Measurements from ENCODE around the gene SMIM13.
A peak's percentile ranks its signal among the peaks of the same experiment; 100 is the strongest.

The SMIM13 gene

DNA sequence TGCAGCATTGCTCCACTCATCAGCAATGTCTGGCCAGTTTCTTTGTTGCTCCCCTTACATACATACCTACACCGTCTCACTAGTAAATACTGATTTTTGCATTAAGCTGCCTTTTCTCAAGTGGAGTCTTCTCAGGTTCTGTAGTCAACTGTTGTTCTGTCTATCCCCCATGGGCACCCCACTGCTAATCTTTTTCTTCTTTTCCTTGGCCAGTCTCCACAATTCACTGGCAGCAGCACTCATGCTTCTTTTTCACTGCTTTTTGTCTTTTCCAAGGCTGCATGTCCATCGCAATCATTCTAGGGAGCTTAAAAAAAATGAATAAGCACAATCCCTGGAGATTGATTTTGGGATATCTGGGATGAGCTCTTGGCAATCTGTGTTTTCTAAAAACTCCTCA, 28.2 kb downstream of the SMIM13 start:
- no peak for DNase-seq

DNA sequence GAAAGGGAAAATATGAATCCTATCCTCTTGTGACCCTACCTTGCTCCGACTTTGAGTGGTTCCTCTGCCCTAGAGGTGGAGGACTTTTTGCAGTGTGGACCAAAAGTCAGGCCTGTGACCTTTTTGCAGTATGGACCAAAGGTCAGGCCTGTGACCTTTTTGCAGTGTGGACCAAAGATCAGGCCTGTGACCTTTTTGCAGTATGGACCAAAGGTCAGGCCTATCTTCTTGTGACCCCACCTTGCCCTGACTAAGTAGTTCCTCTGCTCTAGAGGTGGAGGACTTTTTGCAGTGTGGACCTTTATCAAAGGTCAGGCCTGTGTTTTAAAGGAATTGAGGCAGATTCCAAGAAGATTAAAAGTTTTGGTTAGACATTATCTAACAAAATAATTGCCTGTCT, 28.7 kb downstream of the SMIM13 start:
- no peak for DNase-seq

DNA sequence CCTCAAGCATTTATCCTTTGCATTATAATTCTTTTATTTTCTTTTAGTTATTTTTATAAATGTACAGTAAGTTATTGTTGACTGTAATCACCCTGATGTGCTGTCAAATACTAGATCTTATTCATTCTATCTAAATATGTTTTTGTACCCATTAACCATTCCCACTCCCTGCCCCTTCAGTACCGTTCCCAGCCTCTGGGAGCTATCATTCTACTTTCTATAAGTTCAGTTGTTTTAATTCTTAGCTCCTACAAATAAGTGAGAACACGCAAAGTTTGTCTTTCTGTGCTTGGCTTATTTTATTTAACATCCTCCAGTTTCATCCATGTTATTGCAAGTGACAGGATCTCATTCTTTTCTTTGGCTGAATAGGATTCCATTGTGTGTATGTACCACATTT, 30.3 kb downstream of the SMIM13 start:
- no peak for DNase-seq

DNA sequence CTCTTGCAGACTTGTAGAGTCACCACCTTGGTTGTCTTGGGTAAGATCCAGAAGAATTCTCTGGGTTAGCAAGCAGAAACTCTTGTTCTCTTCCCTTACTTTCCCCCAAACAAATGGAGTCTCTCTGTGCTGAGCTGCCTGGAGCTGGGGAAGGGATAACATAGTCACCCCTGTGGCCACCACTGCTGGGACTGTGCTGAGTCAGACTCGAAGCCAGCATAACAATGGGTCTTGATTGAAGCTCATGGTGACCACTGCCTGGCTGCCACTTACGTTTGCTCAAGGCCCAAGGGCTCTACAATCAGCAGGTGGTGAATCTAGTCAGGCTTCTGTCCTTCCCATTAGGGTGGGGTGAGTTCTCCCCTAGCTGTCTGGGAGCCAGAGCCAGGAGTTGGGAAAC, 33.2 kb downstream of the SMIM13 start:
- no peak for DNase-seq

DNA sequence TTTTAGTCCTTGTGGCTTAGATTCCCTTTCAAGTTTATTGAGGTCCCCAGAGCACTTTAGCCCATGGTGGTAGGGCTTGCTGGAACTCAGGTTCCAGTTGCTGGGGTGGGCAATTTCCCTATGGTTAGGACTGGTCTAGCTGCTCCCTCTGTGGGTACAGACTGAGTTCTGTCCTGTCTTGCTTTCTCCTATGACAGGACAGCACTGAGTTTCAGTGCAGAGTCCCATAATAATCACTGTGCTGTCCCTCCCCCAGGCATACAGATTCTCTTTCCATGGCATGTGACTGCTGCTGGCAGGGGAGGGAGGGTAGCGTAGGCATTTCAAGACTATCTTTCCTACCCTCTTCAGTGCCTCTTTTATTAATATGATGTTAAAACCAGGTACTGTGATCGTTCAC, 35.0 kb downstream of the SMIM13 start:
- no peak for DNase-seq

DNA sequence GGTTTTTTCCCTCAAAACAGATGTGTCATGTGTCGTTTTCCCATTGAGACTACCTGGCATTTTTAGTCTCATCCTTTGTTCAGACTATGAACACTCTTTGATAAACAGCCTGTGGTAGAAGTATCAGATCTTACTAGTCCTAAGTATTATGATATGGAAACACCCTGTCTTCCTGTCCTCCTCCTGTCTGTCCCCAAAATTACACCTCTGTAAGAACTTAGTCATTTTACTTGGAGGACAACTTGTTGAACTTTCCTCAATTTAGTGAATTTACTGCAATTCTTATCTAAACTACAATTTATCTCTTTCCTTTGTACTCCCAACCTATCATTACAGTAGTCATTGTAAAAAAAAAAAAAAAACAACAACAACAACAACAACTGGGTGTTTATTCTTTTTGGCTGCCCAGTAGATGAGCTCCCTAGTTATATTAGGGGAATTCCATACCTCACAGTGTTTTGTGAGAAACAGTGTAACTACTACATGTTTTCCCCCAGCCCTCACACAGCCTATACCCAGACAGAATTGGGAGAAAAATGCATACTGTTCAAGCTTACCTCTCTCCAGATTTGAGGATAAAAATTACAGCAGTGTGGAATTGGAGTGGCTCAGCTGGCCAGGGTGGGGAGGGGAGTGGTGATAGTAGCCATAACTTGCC, 36.4 kb downstream of the SMIM13 start:
- DNase-seq, result no peak

DNA sequence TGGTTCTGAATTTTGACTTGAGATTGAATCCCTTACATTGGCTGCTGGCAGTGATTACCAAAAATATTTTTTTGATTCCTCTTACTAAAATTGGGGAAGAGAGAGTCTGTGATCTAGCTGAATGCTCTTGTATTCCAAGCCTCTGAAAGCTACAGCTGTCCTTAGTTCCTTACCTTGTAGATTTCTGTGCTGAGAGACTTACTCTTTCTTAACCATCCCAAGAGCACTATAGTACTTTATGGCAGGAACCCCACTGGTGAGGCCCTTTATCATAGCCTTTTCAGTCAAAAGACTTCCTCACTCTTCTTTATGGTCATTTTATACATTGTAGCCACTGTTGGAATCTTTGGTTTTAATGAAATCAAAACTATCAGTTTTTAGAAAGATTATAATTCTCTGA, 37.0 kb downstream of the SMIM13 start:
- no peak for DNase-seq

DNA sequence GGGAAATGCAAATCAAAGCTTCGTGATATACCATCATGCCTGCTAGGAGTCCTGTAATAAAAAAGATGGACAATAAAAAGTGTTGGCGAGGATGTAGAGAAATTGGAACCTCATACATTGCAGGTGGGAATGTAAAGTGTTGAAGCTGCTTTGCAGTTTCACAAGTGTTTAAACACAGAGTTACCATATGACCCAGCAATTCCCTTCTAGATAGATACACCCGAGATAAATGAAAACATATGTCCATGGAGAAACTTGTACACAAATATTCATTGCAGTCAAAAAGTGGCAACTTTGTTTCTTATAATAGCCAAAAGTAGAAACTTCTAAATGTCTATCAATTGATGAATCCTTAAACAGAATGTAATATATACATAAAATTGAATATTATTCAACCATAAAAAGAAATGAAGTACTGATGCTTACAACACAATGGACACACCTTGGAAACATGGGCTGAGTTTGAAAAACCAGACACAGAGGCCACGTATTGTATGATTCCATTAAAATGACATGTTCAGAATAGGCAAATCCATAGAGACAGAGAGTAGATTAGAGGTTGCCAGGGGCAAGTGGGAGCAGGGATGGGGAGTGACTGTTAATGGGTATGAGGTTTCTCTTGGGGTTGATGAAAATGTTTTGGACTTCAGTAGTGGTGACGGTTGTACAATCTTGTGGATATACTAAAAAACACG, 38.7 kb downstream of the SMIM13 start:
- DNase-seq, result no peak

DNA sequence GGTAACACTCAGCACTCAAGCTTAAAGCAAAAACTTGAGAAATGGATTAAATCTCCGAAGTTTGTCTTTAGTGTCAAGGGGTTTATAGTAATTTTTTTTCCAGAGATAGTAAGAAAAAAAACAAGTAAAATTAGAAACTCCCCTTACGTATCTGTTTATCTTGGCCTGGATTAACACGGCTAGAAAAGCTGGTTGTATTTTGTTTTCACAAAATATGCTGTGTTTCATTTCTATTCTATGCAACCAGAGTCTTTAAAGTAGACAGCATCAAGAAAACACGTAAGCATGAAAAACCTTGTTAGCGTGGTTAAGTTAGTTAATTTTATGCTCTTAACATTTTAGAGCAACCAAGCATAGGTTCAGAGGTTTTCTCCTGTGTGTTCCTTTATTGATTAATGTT, 39.6 kb downstream of the SMIM13 start:
- no peak for DNase-seq

DNA sequence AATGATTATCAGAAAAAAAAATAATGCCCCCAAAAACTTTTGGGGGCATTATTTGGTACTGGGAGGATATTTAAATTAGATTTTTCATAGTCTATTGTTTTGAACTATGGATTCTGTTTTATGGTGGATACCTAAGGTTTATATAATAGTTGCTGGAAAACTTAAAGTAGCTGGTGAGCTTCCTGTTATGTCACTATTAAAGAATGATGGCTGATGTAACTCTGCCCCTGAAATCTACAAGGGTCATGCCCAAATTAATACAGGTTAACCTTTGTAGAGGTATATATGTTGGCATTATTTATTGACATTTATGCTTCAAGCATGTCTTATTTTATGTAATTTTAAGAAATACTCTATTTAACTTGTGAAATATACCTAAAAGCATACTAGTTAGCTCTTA, 43.2 kb downstream of the SMIM13 start:
- no peak for DNase-seq

DNA sequence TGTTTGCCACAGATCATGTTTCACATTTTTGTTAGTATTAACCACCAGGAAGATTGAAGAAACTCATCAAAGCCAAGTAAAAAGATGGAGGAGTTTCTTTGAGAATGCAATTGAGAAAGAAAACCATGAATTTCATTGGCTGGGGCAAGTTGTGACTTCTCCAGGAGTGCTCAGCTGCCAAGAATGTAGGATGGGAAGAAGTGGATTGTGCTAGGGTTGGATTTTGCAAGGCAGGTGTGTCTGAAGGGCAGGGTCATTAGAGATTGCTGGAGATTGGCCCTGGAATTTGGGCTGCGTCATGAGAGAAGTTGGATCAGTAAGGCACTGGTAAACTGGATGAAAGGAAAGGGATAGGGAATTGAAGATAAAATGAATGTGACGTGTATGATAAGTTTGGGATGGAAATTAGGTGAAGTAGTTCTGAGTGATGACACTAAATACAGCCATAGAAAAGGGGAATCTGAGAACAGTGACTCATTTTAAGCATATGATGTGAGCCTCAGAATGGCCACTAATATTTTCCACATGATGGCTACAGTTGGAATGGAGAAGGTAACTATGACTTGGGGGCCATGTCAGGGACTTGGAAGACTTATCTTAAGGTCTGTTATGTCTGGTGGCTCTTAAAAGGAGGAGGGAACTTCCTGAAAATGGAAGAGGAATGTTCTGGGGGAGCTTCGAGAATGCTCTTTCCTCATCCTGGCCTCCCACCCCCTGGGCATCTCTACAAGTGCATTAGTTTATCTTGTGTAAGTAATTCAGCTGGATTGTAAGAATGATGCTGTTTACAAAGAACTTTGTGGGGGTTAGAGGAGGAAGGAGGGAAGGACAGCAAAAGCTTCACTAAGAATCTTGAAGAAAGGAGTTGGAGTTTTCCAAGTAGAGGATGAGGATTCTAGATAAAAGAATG, 45.7 kb downstream of the SMIM13 start:
- DNase-seq, result no peak

DNA sequence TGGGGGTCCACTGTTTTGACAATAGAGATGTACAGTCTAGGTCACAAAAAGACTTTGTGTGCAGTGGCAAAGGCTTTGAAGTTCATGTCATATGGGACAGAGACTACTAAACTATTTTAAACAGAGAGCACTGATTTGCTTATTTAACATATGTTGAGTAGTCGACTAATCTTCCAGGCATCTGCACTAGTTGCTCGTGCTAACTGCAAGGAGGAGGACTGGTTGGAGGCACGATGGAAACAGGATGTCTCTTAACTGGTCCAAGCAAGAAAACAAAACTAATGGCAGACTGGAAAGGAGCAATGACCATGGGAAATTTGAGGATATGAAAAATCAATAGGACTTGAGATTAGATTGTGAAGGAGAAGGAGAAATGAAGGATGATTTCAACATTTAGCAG, 46.4 kb downstream of the SMIM13 start:
- no peak for DNase-seq

DNA sequence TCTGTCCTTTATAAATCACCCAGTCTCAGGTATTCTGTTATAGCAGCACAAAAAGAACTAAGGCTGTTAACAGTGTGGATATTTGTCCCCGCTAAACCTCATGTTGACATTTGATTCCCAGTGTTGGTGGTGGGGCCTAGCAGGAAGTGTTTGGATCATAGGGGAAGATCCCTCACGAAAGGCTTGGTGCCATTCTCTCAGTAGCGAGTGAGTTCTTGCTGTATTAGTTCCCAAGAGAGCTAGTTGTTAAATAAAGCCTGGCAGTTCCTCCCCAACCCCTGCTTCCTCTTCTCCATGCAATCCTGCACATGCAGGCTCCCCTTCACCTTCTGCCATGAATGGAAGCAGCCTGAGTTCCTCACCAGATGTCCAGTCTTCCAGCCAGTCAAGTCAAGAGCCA, 47.7 kb downstream of the SMIM13 start:
- DNase-seq, result no peak

DNA sequence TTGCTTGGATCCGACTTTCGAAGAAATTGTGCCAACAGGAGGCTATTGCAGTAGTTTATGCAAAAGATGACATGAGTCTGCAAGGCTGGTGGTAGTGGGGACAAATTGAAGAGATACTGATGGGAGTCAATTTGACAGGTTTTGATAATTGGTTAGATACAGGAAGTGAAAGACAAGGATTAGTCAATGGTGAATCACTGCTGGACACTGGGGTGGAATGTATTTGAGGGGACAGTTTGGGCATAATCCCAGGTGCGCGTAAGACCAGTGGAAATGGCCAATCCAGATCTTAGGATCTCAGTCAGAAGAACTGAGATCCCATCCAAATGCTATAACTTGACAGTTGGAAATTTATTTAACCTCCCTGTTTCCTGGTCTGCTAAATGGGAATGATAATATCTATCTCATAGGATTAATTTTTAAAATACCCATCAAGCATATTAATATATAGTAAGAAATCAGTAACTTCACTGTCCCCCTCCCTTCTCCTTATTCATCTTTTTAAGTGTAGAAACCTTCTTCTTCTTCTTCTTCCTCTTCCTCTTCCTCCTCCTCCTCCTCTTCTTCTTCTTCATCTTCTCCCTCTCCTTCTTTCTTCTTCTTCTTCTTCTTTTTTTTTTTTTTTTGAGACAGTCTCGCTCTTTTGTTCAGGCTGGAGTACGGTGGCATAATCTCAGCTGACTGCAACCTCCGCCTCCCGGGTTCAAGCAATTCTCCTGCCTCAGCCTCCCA, 48.8 kb downstream of the SMIM13 start:
- no peak for DNase-seq

DNA sequence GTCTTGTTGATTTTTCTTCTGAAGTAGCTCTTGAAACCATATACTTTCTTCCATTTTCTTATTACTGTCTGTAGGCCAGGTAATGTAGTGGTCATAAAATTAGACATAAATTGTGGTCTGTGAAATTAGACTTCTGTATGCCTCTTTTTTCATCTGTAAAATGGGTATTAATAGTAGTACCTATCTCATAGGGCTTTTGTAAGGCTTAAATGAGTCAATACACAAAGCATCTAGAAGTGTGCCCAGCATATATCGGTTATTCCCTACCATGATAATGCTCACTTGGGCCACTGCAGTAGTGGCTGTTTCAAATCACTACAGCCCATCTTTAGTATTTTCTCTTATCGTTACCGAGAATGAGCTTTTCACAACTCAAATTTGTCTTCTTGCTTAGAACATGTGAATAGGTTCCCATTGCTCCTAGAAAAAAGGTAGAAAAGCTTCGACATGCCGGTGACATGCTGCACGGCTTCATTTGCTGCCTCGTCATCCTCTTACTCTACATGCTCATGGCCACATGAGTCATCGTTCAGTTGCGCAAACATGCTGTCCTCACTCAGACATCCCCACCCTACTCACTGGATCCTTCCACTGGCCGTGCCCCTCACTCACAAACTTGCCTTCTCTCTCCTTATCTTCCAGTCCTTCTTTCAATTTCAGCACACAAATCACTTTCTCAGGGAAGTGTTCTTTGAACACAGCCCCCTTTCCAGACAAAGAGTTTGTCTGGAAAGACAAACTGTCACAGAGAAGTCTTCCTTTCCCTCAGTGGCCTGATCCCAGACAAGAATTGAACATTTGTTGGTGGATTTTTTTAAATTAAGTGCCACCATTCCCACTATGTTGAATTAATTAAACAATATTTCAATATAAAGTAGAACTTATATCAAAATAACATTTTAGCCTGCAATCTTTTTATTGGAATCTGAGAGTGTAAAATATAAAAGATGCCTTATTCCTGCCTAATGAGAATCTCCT, 50.0 kb downstream of the SMIM13 start:
- no peak for DNase-seq

DNA sequence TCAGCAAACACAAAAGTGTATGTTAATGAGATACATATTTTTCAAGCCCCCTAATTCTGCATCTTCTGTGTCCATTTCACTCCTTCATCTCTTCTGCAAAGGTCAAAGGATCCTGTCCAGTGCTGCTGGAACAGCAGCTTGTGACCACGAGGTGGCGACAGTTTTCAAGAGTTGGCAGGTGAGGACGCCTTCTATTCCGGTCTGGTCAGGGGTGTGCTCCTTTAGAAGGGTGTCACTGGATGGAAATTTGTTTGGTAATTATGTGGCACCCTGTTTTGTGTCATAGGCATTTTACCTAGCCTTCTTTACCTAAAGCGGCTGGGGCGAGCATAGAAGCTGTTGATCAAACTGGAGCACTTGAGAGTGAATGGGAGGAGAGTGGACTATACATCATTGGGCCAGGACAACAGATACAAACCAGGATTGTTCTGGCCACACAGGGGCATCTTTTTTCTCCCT, 50.8 kb downstream of the SMIM13 start:
- DNase-seq, result peak; percentile 50

DNA sequence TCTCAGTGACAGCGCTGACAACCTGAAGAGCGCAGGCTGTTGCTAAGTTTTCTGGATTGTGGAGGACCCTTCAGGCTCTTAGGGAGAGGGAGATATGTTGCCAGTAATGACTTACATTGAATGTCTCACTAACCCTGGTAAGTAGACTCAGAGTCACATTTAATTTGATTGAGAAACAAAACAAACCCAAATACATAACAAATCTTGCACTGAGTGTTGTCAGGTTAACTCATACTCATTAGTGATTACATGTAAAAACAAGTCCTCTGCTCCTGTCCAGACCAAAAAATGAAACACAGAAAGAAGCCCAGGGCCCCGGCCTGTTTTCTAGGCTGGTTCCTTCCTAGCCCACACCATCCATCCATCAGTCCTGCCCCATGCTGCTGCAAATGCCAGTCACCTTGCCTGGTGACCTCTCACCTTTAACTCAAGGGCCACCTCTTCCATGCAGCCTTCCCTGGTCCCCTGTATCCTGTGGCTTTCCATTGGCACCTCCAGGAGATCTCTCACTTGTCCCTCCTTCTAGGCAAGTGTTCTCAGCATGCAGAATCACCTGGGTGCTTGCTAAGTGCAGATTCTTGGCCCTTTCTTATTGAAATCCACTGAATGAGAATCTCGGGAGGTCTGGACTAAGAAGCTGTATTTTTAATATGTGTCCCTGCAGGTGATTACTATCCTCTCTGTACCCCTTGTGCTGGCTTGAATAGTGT, 52.6 kb downstream of the SMIM13 start:
- no peak for DNase-seq

DNA sequence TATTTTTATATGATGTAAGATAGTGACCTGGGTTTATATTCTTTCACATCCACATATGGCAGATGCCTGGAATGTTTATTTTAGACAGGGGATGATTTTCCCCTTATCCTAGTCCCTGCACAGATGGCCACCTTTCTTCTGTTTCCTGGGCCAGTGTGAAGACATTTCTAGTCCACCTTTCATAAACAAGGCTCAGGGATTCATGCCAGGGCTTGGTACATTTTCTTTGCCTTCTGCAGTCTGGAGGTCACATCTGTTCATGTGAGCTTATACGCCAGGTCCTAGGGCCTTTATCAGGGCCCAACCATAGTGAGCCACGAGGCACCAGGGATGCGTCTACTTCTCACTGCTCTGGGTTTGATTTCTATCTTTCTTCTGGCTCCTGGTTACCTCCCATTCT, 55.9 kb downstream of the SMIM13 start:
- no peak for DNase-seq

DNA sequence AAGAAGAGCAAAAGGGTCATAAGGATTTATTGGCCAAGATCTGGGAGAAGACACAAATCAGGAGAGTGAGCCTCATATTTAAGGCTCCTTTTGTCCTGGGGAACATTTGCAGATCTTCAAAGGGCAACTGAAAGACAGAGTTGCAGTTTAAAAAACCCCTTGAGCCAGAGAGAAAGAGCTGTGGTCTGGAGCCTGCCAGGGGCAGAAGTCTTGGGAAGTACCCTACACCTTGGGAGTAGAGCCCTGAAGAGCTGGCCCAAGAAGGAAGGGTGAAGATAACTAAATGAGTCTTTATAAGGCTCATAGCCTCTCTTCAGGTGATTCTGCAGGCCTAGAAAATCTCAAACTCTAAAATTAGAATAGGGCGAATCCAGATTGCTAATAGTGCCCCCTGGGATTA, 57.9 kb downstream of the SMIM13 start:
- DNase-seq, result no peak

DNA sequence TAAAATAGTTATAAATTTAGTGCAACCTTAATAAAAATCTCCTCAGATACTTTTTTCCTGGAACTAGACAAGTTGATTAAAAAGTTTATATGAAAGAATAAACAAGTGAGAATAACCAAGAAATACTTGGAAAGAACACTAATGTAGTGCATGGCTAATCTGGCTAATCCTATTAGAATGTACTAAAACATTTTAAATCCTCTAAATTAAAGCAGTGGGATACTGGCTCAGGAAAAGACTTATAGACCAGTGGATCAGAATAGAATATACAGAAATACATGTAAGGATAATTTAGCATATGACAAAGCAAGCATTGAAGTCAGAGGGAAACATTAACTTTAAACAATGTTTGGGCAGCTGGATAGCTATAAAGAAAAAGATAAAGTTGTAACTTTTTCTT, 58.9 kb downstream of the SMIM13 start:
- DNase-seq, result no peak

DNA sequence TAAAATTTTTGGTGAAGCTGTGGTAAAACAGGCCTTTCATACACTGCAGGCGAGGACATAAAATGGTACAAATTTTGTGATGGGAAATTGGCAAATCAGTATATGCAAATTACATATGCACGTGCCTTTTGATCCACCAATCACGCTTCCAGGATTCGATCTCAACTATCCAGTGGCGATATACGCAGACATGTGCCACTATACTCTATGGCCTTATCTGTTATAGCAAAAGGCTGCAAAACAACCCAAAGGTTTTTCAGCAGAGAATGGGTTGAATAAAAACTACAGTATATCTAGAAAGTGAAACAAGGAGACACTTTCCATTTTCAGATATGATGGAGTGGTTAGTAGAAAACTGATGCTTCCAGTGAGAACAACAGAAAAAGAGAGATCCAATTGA, 59.8 kb downstream of the SMIM13 start:
- DNase-seq, result no peak

Measured in right kidney (tissue), 1 donor.